ENCODE measurements around the gene FBXL7. TPM values are rescaled to one million over a fixed set of nuclear protein-coding genes. Genes with fewer than 3 reads are reported as not detected.

FBXL7 gene
- total and polyA plus RNA-seq, 2 donors (not counting 3 experiments of a cell fraction or from before 2014, with no cell fraction given) = 23.5 to 32.2 TPM

DNA sequence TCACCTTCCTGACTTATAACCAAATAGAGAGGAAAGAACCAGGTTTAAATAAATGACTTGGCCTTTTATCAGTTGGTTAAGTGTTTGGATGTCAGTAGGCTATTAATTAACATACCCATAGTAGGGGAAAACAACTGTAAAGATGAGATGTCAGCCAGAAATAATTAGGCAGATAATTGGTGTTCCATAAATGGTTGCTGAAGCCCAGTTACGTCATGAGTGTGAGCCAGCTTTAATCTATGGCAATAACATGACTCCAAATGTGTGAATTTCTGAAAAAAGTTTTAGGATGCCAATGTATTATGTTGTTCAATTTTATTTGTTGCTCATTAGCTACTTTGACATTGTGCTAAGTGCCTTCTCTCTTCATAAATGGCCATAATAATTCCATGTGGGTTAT, 180.5 kb downstream of the FBXL7 start:
- dilution Hi-C loops (cut with MboI; ENCODE audit: extremely low pct_ligation_motif_present, low sequenced_read_pairs) = no loop called here
- Histone ChIP-seq H4K20me1 (replicated peaks; ENCODE audit: control insufficient read depth, extremely low read depth, insufficient read depth, low read length) (peaks cover 8% of the 10 kb centered on the region), H3K27ac (ENCODE audit: insufficient read depth, low read depth, low read length) (no peak overlapping the region), H3K4me2 (ENCODE audit: insufficient read depth, low read length) (no peak overlapping the region), H3K36me3 (ENCODE audit: control insufficient read depth in 2 of 2, extremely low read depth in 1 of 2, insufficient read depth in 2 of 2, low read length in 2 of 2) (no peaks in the 10 kb centered on the region), H3K9me3 (replicated peaks; ENCODE audit: control insufficient read depth, insufficient read depth, low read length) (no peaks in the 10 kb centered on the region), H3K9me1 (replicated peaks; ENCODE audit: control insufficient read depth, extremely low read depth, insufficient read depth, low read length) (no peaks in the 10 kb centered on the region), H2AFZ (ENCODE audit: low read depth, low read length) (no peak overlapping the region), H3K4me1 (ENCODE audit: control insufficient read depth, extremely low read depth, insufficient read depth, low read length) (peaks cover 4% of the 10 kb centered on the region), H3K79me2 (ENCODE audit: control insufficient read depth, insufficient read depth, low read length) (peaks cover 3% of the 10 kb centered on the region), H3K4me3 (replicated peaks in 1 of 3; ENCODE audit: insufficient read depth in 1 of 3, low read depth in 1 of 3, low read length in 3 of 3) (no peak overlapping the region), H3K27me3 (ENCODE audit: control insufficient read depth in 2 of 2, insufficient read depth in 2 of 2, low read length in 2 of 2) (no peaks in the 10 kb centered on the region), H3K9ac (replicated peaks; ENCODE audit: extremely low read depth, insufficient read depth, low read length) (no peak overlapping the region)
- intact Hi-C loops (cut with micrococcal nuclease) = loop anchor here (10.0 kb wide), 1 partner anchor 176 kb away; the partner anchor contains the start of gene FBXL7
- no peak for DNase-seq (ENCODE audit: low read depth, low spot score)
- BruUV-seq (replicated peaks) = no TSS peak
- ChIA-PET POLR2A (no interaction called here), CTCF (interaction anchor here (0.7 to 1.5 kb wide), 3 partner anchors 9 to 315 kb away, joined by 3 to 4 read pairs (median 3); no protein-coding TSS in a partner anchor)
- no peak for FAIRE-seq
- TF ChIP-seq GATA2 (IDR thresholded peaks at IDR 0.05; ENCODE audit: insufficient read depth, insufficient read length, low read depth, low read length) (no peak), POLR2A (IDR thresholded peaks at IDR 0.05; ENCODE audit: low read depth, low read length) (no peak), MYC (IDR thresholded peaks at IDR 0.05; ENCODE audit: low read depth, low read length) (no peak), EZH2 (IDR thresholded peaks at IDR 0.05; ENCODE audit: borderline replicate concordance, low read depth, low read length, severe bottlenecking) (no peak), FOS (IDR thresholded peaks at IDR 0.05; ENCODE audit: borderline replicate concordance, insufficient read depth, low read length) (no peak), POLR2AphosphoS5 (IDR thresholded peaks at IDR 0.05; ENCODE audit: insufficient read depth, low read depth, low read length) (no peak), JUN (IDR thresholded peaks at IDR 0.05; ENCODE audit: borderline replicate concordance, insufficient read depth, insufficient read length, low read depth) (no peak)
- TF ChIP-seq, protein P1, sequence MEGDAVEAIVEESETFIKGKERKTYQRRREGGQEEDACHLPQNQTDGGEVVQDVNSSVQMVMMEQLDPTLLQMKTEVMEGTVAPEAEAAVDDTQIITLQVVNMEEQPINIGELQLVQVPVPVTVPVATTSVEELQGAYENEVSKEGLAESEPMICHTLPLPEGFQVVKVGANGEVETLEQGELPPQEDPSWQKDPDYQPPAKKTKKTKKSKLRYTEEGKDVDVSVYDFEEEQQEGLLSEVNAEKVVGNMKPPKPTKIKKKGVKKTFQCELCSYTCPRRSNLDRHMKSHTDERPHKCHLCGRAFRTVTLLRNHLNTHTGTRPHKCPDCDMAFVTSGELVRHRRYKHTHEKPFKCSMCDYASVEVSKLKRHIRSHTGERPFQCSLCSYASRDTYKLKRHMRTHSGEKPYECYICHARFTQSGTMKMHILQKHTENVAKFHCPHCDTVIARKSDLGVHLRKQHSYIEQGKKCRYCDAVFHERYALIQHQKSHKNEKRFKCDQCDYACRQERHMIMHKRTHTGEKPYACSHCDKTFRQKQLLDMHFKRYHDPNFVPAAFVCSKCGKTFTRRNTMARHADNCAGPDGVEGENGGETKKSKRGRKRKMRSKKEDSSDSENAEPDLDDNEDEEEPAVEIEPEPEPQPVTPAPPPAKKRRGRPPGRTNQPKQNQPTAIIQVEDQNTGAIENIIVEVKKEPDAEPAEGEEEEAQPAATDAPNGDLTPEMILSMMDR (IDR thresholded peaks at IDR 0.05; ENCODE audit: extremely low read depth in 1 of 2, insufficient read depth in 1 of 2, low read depth in 1 of 2, low read length in 2 of 2) = no peak
- TF ChIP-seq, protein P2, sequence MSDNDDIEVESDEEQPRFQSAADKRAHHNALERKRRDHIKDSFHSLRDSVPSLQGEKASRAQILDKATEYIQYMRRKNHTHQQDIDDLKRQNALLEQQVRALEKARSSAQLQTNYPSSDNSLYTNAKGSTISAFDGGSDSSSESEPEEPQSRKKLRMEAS (IDR thresholded peaks at IDR 0.05; ENCODE audit: insufficient read depth, insufficient read length) = no peak

Data from endothelial cell of umbilical vein (primary cell).